ENCODE results near the gene PRX. TPM values are rescaled to one million over a fixed set of nuclear protein-coding genes. Genes with fewer than 3 reads are reported as not detected.
A peak's percentile ranks its signal among the peaks of the same experiment; 100 is the strongest.

Gene PRX
- total and polyA plus RNA-seq, 2 of the 13 experiments (the other 11 are each of a cell fraction or from before 2014, with no cell fraction given), result 0.66 TPM

DNA sequence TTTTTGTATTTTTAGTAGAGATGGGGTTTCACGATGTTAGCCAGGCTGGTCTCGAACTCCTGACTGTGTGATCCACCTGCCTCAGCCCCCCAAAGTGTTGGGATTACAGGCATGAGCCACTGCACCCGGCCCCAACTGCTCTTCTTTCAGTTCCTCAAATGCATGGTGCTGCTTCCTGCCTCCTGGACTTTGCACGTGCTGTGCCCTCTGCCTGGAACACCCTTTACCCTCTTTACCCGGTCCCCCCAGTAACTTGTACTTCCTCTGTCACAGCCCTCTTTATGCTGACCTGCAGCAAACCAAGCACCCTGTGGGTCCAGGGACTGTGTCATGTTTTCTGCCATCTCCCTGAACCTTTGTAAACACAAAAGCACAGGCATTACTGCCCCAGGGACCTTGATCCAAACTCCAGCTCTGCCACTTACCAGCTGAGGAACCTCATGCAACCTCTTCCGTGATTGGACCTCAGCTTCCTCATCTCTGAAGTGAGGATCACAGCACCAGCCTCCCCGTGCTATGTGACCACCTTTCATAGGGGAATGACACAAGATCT, 48.6 kb upstream of the PRX start (continued):
- TF ChIP-seq MAFF (IDR thresholded peaks at IDR 0.05; ENCODE audit: low read depth, low read length), result peak; percentile 55; the same call in 1 of the 2 replicates
- no peak for TF ChIP-seq SIN3B (IDR thresholded peaks at IDR 0.05; ENCODE audit: low read length)
- TF ChIP-seq ZFY (CRISPR knock-in tag; IDR thresholded peaks at IDR 0.05), result no peak
- TF ChIP-seq, protein P1, sequence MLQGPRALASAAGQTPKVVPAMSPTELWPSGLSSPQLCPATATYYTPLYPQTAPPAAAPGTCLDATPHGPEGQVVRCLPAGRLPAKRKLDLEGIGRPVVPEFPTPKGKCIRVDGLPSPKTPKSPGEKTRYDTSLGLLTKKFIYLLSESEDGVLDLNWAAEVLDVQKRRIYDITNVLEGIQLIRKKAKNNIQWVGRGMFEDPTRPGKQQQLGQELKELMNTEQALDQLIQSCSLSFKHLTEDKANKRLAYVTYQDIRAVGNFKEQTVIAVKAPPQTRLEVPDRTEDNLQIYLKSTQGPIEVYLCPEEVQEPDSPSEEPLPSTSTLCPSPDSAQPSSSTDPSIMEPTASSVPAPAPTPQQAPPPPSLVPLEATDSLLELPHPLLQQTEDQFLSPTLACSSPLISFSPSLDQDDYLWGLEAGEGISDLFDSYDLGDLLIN (CRISPR knock-in tag; IDR thresholded peaks at IDR 0.05; ENCODE audit: borderline replicate concordance), result no peak
- no peak for TF ChIP-seq FOXK2 (IDR thresholded peaks at IDR 0.05)
- no peak for TF ChIP-seq CENPT (CRISPR knock-in tag; IDR thresholded peaks at IDR 0.05; ENCODE audit: low read depth)
- TF ChIP-seq SRSF1 (optimal IDR thresholded peaks at IDR 0.05; ENCODE audit: low read depth, low read length), result no peak
- TF ChIP-seq NRL (CRISPR knock-in tag; IDR thresholded peaks at IDR 0.05; ENCODE audit: borderline replicate concordance), result no peak
- 0 out of 2 replicates have a peak, but pooled peaks have one; percentile 32 for TF ChIP-seq ZNF253 (CRISPR knock-in tag; IDR thresholded peaks at IDR 0.05; ENCODE audit: borderline replicate concordance)
- peak; percentile 68; the same call in 1 of the 2 replicates for TF ChIP-seq HOXA3 (CRISPR knock-in tag; IDR thresholded peaks at IDR 0.05)
- no peak for TF ChIP-seq SMARCE1 (IDR thresholded peaks at IDR 0.05; ENCODE audit: borderline replicate concordance)
- TF ChIP-seq, protein P2, sequence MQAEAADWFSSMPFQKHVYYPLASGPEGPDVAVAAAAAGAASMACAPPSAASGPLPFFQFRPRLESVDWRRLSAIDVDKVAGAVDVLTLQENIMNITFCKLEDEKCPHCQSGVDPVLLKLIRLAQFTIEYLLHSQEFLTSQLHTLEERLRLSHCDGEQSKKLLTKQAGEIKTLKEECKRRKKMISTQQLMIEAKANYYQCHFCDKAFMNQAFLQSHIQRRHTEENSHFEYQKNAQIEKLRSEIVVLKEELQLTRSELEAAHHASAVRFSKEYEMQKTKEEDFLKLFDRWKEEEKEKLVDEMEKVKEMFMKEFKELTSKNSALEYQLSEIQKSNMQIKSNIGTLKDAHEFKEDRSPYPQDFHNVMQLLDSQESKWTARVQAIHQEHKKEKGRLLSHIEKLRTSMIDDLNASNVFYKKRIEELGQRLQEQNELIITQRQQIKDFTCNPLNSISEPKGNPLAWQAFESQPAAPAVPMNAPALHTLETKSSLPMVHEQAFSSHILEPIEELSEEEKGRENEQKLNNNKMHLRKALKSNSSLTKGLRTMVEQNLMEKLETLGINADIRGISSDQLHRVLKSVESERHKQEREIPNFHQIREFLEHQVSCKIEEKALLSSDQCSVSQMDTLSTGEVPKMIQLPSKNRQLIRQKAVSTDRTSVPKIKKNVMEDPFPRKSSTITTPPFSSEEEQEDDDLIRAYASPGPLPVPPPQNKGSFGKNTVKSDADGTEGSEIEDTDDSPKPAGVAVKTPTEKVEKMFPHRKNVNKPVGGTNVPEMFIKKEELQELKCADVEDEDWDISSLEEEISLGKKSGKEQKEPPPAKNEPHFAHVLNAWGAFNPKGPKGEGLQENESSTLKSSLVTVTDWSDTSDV (CRISPR knock-in tag; IDR thresholded peaks at IDR 0.05), result no peak
- no peak for TF ChIP-seq HCFC1 (IDR thresholded peaks at IDR 0.05; ENCODE audit: low read depth, low read length)
- no peak for TF ChIP-seq KLF15 (CRISPR knock-in tag; IDR thresholded peaks at IDR 0.05; ENCODE audit: borderline replicate concordance)
- no peak for TF ChIP-seq XBP1 (CRISPR knock-in tag; IDR thresholded peaks at IDR 0.05)
- TF ChIP-seq ZNF446 (CRISPR knock-in tag; IDR thresholded peaks at IDR 0.05), result no peak
- no peak for TF ChIP-seq MBD4 (IDR thresholded peaks at IDR 0.05; ENCODE audit: borderline replicate concordance, low read length)
- TF ChIP-seq ATM (IDR thresholded peaks at IDR 0.05; ENCODE audit: borderline replicate concordance), result no peak
- TF ChIP-seq, protein P3, sequence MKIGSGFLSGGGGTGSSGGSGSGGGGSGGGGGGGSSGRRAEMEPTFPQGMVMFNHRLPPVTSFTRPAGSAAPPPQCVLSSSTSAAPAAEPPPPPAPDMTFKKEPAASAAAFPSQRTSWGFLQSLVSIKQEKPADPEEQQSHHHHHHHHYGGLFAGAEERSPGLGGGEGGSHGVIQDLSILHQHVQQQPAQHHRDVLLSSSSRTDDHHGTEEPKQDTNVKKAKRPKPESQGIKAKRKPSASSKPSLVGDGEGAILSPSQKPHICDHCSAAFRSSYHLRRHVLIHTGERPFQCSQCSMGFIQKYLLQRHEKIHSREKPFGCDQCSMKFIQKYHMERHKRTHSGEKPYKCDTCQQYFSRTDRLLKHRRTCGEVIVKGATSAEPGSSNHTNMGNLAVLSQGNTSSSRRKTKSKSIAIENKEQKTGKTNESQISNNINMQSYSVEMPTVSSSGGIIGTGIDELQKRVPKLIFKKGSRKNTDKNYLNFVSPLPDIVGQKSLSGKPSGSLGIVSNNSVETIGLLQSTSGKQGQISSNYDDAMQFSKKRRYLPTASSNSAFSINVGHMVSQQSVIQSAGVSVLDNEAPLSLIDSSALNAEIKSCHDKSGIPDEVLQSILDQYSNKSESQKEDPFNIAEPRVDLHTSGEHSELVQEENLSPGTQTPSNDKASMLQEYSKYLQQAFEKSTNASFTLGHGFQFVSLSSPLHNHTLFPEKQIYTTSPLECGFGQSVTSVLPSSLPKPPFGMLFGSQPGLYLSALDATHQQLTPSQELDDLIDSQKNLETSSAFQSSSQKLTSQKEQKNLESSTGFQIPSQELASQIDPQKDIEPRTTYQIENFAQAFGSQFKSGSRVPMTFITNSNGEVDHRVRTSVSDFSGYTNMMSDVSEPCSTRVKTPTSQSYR (CRISPR knock-in tag; IDR thresholded peaks at IDR 0.05; ENCODE audit: borderline replicate concordance), result no peak
- TF ChIP-seq PAX8 (CRISPR knock-in tag; IDR thresholded peaks at IDR 0.05; ENCODE audit: borderline replicate concordance), result no peak
- no peak for TF ChIP-seq ATAD3A (CRISPR knock-in tag; IDR thresholded peaks at IDR 0.05)
- TF ChIP-seq CCDC6 (CRISPR knock-in tag; IDR thresholded peaks at IDR 0.05), result no peak
- TF ChIP-seq, protein P4, sequence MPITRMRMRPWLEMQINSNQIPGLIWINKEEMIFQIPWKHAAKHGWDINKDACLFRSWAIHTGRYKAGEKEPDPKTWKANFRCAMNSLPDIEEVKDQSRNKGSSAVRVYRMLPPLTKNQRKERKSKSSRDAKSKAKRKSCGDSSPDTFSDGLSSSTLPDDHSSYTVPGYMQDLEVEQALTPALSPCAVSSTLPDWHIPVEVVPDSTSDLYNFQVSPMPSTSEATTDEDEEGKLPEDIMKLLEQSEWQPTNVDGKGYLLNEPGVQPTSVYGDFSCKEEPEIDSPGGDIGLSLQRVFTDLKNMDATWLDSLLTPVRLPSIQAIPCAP (CRISPR knock-in tag; IDR thresholded peaks at IDR 0.05; ENCODE audit: low read depth), result no peak
- peak; percentile 60; the same call in 1 of the 2 replicates for TF ChIP-seq GABPB1 (CRISPR knock-in tag; IDR thresholded peaks at IDR 0.05)

Measured in HepG2 (cell line).